Measurements from ENCODE around the gene AP2A2.
"Not testable (repeated sequence)": the region's sequence is repeated elsewhere in the genome, so short reads cannot be mapped to it uniquely, and the experiment has no call there.

AP2A2 gene

GRCh38 chr11:1015064-1015463 lies 89.4 kb downstream of the AP2A2 start:
- DNase-seq (ENCODE audit: low read depth, low spot score): no peak

GRCh38 chr11:1015826-1016545 lies 90.3 kb downstream of the AP2A2 start:
- DNase-seq (ENCODE audit: low read depth, low spot score): no peak

GRCh38 chr11:1016610-1017126 lies 91.0 kb downstream of the AP2A2 start:
- not testable (repeated sequence) for DNase-seq (ENCODE audit: low read depth, low spot score)

- DNase-seq (ENCODE audit: low read depth, low spot score): no peak
Measured at GRCh38 chr11:1017269-1018005, 91.8 kb downstream of the AP2A2 start.

GRCh38 chr11:1018091-1018490 lies 92.4 kb downstream of the AP2A2 start:
- no peak for DNase-seq (ENCODE audit: low read depth, low spot score)

GRCh38 chr11:1019321-1019910 lies 93.7 kb downstream of the AP2A2 start:
- no peak for DNase-seq (ENCODE audit: low read depth, low spot score)

- DNase-seq (ENCODE audit: low read depth, low spot score): no peak
Measured at GRCh38 chr11:1020211-1020905, 94.7 kb downstream of the AP2A2 start.

GRCh38 chr11:1022411-1022810 lies 96.7 kb downstream of the AP2A2 start:
- no peak for DNase-seq (ENCODE audit: low read depth, low spot score)

GRCh38 chr11:1022908-1023810 lies 97.5 kb downstream of the AP2A2 start:
- no peak for DNase-seq (ENCODE audit: low read depth, low spot score)

GRCh38 chr11:1023811-1024596 lies 98.3 kb downstream of the AP2A2 start:
- no peak for DNase-seq (ENCODE audit: low read depth, low spot score)

GRCh38 chr11:1024597-1025409 lies 99.1 kb downstream of the AP2A2 start:
- DNase-seq (ENCODE audit: low read depth, low spot score): no peak

- DNase-seq (ENCODE audit: low read depth, low spot score): no peak
Measured at GRCh38 chr11:1025410-1026162, 99.9 kb downstream of the AP2A2 start.

GRCh38 chr11:1026163-1026450 lies 100.4 kb downstream of the AP2A2 start:
- DNase-seq (ENCODE audit: low read depth, low spot score): no peak

- DNase-seq (ENCODE audit: low read depth, low spot score): no peak
Measured at GRCh38 chr11:1026641-1027482, 101.2 kb downstream of the AP2A2 start.

- no peak for DNase-seq (ENCODE audit: low read depth, low spot score)
Measured at GRCh38 chr11:1027483-1028290, 102.0 kb downstream of the AP2A2 start.

GRCh38 chr11:1028291-1028540 lies 102.5 kb downstream of the AP2A2 start:
- no peak for DNase-seq (ENCODE audit: low read depth, low spot score)

GRCh38 chr11:1028616-1029015 lies 102.9 kb downstream of the AP2A2 start:
- no peak for DNase-seq (ENCODE audit: low read depth, low spot score)

Measured in iPS DF 19.7 (cell line).